K562 (cell line): Measurements from ENCODE around the gene GANAB. TPM values are rescaled to one million over a fixed set of nuclear protein-coding genes. Genes with fewer than 3 reads are reported as not detected.

Experiments
- ASH1L ChIP-seq: fragments of 450-650 bp; IDR thresholded peaks from 2 replicates; pipeline ENCODE4 v1.6.1; 2018; ENCODE audit warnings: borderline replicate concordance, mild to moderate bottlenecking, low read depth; ENCODE audit not compliant: partially characterized antibody
- ATF1 ChIP-seq, 2 experiments: fragments of 450-650 bp in 1 of 2; IDR thresholded peaks; 2 replicates each; pipeline ENCODE4 v1.6.1; 2016; ENCODE audit warnings: missing compliant biosample characterization in 1 of 2, missing genetic modification characterization in 1 of 2
- CBFA2T2 ChIP-seq: fragments of 450-650 bp; conservative IDR thresholded peaks from 2 replicates; pipeline ENCODE4 v1.6.1; 2017; ENCODE audit warnings: mild to moderate bottlenecking
- FOSL1 ChIP-seq: fragments of 200-800 bp; sonication (Bioruptor generic); conservative IDR thresholded peaks from 2 replicates; pipeline ENCODE4 v1.6.1; 2016; ENCODE audit warnings: missing genetic modification characterization, missing compliant biosample characterization
- HBP1 ChIP-seq: fragments of 450-650 bp; formaldehyde crosslinking; IDR thresholded peaks from 2 replicates; pipeline ENCODE4 v1.4.0; 2022; ENCODE audit warnings: missing genetic modification characterization
- HNRNPLL ChIP-seq: fragments of 200-400 bp; formaldehyde crosslinking; IDR thresholded peaks from 2 replicates; pipeline ENCODE4 v1.6.1; 2017; ENCODE audit warnings: low read length, low read depth, mild to moderate bottlenecking; ENCODE audit not compliant: poor library complexity, severe bottlenecking
- JUND ChIP-seq, 2 experiments: IDR thresholded peaks; 2 replicates in 1 of 2; 3 replicates in 1 of 2; pipeline ENCODE4 v1.6.1; 2011; ENCODE audit warnings: borderline replicate concordance in 2 of 2, low read depth in 2 of 2, low read length in 2 of 2, improper control_type of control experiment in 1 of 2, missing biosample characterization in 1 of 2, missing genetic modification characterization in 1 of 2, missing genetic modification reagents in 1 of 2
- MBD2 ChIP-seq: sonication (generic); IDR thresholded peaks from 2 replicates; pipeline ENCODE4 v1.6.1; 2016; ENCODE audit warnings: low read depth, borderline replicate concordance
- NFIC ChIP-seq: fragments of 450-650 bp; IDR thresholded peaks from 2 replicates; pipeline ENCODE4 v1.6.1; 2017; ENCODE audit warnings: mild to moderate bottlenecking, inconsistent platforms
- NR2C2 ChIP-seq, 2 experiments: fragments of 200-800 bp in 1 of 2; sonication (Bioruptor generic) in 1 of 2; sonication (generic) in 1 of 2; formaldehyde crosslinking in 1 of 2; IDR thresholded peaks; 2 replicates each; pipeline versions ENCODE4 v1.6.1 to v1.8.0; 2016 to 2022; ENCODE audit warnings: mild to moderate bottlenecking in 1 of 2, missing compliant biosample characterization in 1 of 2, missing genetic modification characterization in 1 of 2, missing genetic modification reagents in 1 of 2
- PHB2 ChIP-seq: fragments of 450-650 bp; IDR thresholded peaks from 2 replicates; pipeline ENCODE4 v1.6.1; 2017; ENCODE audit warnings: low read depth
- RFX1 ChIP-seq: fragments of 450-650 bp; IDR thresholded peaks from 2 replicates; pipeline ENCODE4 v1.6.1; 2016; ENCODE audit warnings: mild to moderate bottlenecking, moderate library complexity
- TRIM25 ChIP-seq: fragments of 450-650 bp; IDR thresholded peaks from 2 replicates; pipeline ENCODE4 v1.7.0; 2016; ENCODE audit warnings: borderline replicate concordance
- XRCC5 ChIP-seq: fragments of 200-400 bp; formaldehyde crosslinking; IDR thresholded peaks from 2 replicates; pipeline ENCODE4 v1.6.1; 2017; ENCODE audit warnings: low read depth, mild to moderate bottlenecking, low read length
- ZNF609 ChIP-seq: sonication (generic); formaldehyde crosslinking; IDR thresholded peaks from 2 replicates; pipeline ENCODE4 v1.8.1; 2023; ENCODE audit warnings: missing genetic modification reagents, mild to moderate bottlenecking, borderline replicate concordance
- ZNF740 ChIP-seq, 3 experiments: fragments of 200-800 bp in 1 of 3; sonication (Bioruptor generic) in 1 of 3; sonication (generic) in 1 of 3; formaldehyde crosslinking in 1 of 3; IDR thresholded peaks; 2 replicates each; pipeline versions ENCODE4 v1.6.1 to v1.8.0; 2016 to 2022; ENCODE audit warnings: mild to moderate bottlenecking in 2 of 3, missing compliant biosample characterization in 2 of 3, missing genetic modification characterization in 2 of 3, missing genetic modification reagents in 1 of 3
- polyA plus RNA-seq, 8 experiments: library from polyadenylated mRNA; depleted of rRNA in 4 of 8; stranded (reverse) in 5 of 8; unstranded in 3 of 8; fragments of >200 nt; fragmentation: Nextera tagmentation in 2 of 8; fragmentation: Illumina TruSeq in 1 of 8; extraction: Ambion mirVana in 2 of 8; extraction: Trizol in 1 of 8; gene quantifications; 2 replicates each; pipeline versions ENCODE4 v1.2.1 to v1.2.3, GENCODE V29; 2011 to 2014; ENCODE audit warnings: inconsistent platforms in 1 of 8, missing spikeins in 1 of 8
- total RNA-seq, 7 experiments: library from RNA; depleted of rRNA in 6 of 7; stranded (reverse); fragments of >200 nt in 6 of 7; fragmentation: Illumina TruSeq in 2 of 7; extraction: Trizol in 2 of 7; gene quantifications; 2 replicates each; pipeline versions ENCODE4 v1.2.1 to v1.2.3, GENCODE V29; 2011 to 2021; ENCODE audit warnings: low replicate concordance in 1 of 7

The GANAB gene
- total and polyA plus RNA-seq, 9 of the 15 experiments (the other 6 are each of a cell fraction or from before 2014, with no cell fraction given): 6.5 to 284 (median 161) TPM

GRCh38 chr11:62599069-62599696 is 47.2 kb downstream of the GANAB start (continued):
- TF ChIP-seq ZNF609 (peak; percentile 64; the same call in 1 of the 2 replicates), CBFA2T2 (no peak), ZNF740 (CRISPR knock-in tag; IDR thresholded peaks at IDR 0.05) (peak; percentile 99), ZNF740 (tag; IDR thresholded peaks at IDR 0.05) (peak in 1 of 2 experiments; percentile 91; a peak in 2 of 4 replicates), MBD2 (peak; percentile 61; the same call in 1 of the 2 replicates), FOSL1 (tag) (peak; percentile 34; the same call in 1 of the 2 replicates), ATF1 (CRISPR knock-in tag; IDR thresholded peaks at IDR 0.05) (no peak), ATF1 (tag; IDR thresholded peaks at IDR 0.05) (peak; percentile 66), ASH1L (peak; percentile 60), TRIM25 (no peak), RFX1 (no peak), HBP1 (no peak), HNRNPLL (peak; percentile 29), JUND (IDR thresholded peaks at IDR 0.05; ENCODE audit: borderline replicate concordance, low read depth, low read length) (peak; percentile 60; the same call in 1 of the 2 replicates), JUND (tag; IDR thresholded peaks at IDR 0.05; ENCODE audit: borderline replicate concordance, low read depth, low read length) (peak; percentile 28; the same call in 1 of the 3 replicates), NFIC (peak; percentile 100), PHB2 (0 out of 2 replicates have a peak, but pooled peaks have one; percentile 49), XRCC5 (peak; percentile 77; the same call in 1 of the 2 replicates), NR2C2 (CRISPR knock-in tag; IDR thresholded peaks at IDR 0.05) (no peak), NR2C2 (tag; IDR thresholded peaks at IDR 0.05) (peak; percentile 93)
